Epithelial cell of prostate (primary cell): Measurements from ENCODE around the gene USP9X.
"Not testable (repeated sequence)": the region's sequence is repeated elsewhere in the genome, so short reads cannot be mapped to it uniquely, and the experiment has no call there.

ENCODE experiments used
- DNase-seq: peaks from one replicate; pipeline ENCODE4 v3.0.0-alpha.2; 2011; ENCODE audit warnings: low read depth, low spot score
- H3K27ac ChIP-seq: fragments of 450-650 bp; 2 replicates; pipeline ENCODE4 v1.5.1; 2017; ENCODE audit warnings: mild to moderate bottlenecking

USP9X gene

GRCh38 chrX:41258871-41259270 is 173.6 kb downstream of the USP9X start:
- no peak overlapping the region for H3K27ac ChIP-seq
- DNase-seq, result no peak

GRCh38 chrX:41259516-41259915 is 174.3 kb downstream of the USP9X start:
- H3K27ac ChIP-seq, result no peak overlapping the region
- DNase-seq, result no peak

- DNase-seq, result peak; percentile 0
- H3K27ac ChIP-seq, result no peak overlapping the region
These were observed 180.4 kb downstream of the USP9X start for GRCh38 chrX:41265615-41266014.

- H3K27ac ChIP-seq, result no peak overlapping the region
- no peak for DNase-seq
These were observed 188.4 kb downstream of the USP9X start for GRCh38 chrX:41273638-41274037.

- no peak for DNase-seq
- H3K27ac ChIP-seq, result no peak overlapping the region
These were observed 190.7 kb downstream of the USP9X start for GRCh38 chrX:41275661-41276609.

- no peak overlapping the region for H3K27ac ChIP-seq
- no peak for DNase-seq
These were observed 191.6 kb downstream of the USP9X start for GRCh38 chrX:41276661-41277506.

GRCh38 chrX:41282307-41282706 is 197.1 kb downstream of the USP9X start:
- not testable (repeated sequence) for H3K27ac ChIP-seq, DNase-seq

- not testable (repeated sequence) for DNase-seq, H3K27ac ChIP-seq
These were observed 200.7 kb downstream of the USP9X start for GRCh38 chrX:41285928-41286327.
